LoVo (cell line): ENCODE results near the gene KLHDC2.
"Not testable (repeated sequence)": the region's sequence is repeated elsewhere in the genome, so short reads cannot be mapped to it uniquely, and the experiment has no call there.

Source experiments
- DNase-seq: peaks from one replicate; pipeline ENCODE4 v3.0.0-alpha.2; 2016; ENCODE audit warnings: low spot score

KLHDC2 gene

GRCh38 chr14:49767571-49768300 lies at the start of gene KLHDC2:
TSS of gene KLHDC2 (plus strand) at chr14:49768153. CDS start at chr14:49768469, 316 bp downstream.
- DNase-seq: peak; percentile 89

- no peak for DNase-seq
These were observed 47.2 kb upstream of the KLHDC2 start for GRCh38 chr14:49720744-49721143.

GRCh38 chr14:49721733-49722435 lies 46.1 kb upstream of the KLHDC2 start:
- not testable (repeated sequence) for DNase-seq

GRCh38 chr14:49727171-49727570 lies 40.8 kb upstream of the KLHDC2 start:
- no peak for DNase-seq

- no peak for DNase-seq
These were observed 35.1 kb upstream of the KLHDC2 start for GRCh38 chr14:49732896-49733295.

GRCh38 chr14:49733836-49734235 lies 34.1 kb upstream of the KLHDC2 start:
- DNase-seq: no peak

- DNase-seq: not testable (repeated sequence)
These were observed 32.3 kb upstream of the KLHDC2 start for GRCh38 chr14:49735669-49736068.

- DNase-seq: no peak
These were observed 22.8 kb upstream of the KLHDC2 start for GRCh38 chr14:49745191-49745590.

GRCh38 chr14:49746476-49746875 lies 21.5 kb upstream of the KLHDC2 start:
- DNase-seq: not testable (repeated sequence)

GRCh38 chr14:49754570-49755097 lies 13.3 kb upstream of the KLHDC2 start:
- no peak for DNase-seq

- no peak for DNase-seq
These were observed 12.6 kb upstream of the KLHDC2 start for GRCh38 chr14:49755378-49755777.

GRCh38 chr14:49761839-49762551 lies 6.0 kb upstream of the KLHDC2 start:
- DNase-seq: no peak

GRCh38 chr14:49766839-49767238 lies 1.1 kb upstream of the KLHDC2 start:
- DNase-seq: peak; percentile 20

GRCh38 chr14:49767270-49767570 lies 733 bp upstream of the KLHDC2 start:
- no peak for DNase-seq

GRCh38 chr14:49768301-49769121 lies 558 bp downstream of the KLHDC2 start:
- DNase-seq: peak; percentile 53

- DNase-seq: peak; percentile 48
These were observed 1.2 kb downstream of the KLHDC2 start for GRCh38 chr14:49769171-49769570.

GRCh38 chr14:49769581-49770211 lies 1.7 kb downstream of the KLHDC2 start:
- DNase-seq: no peak

- peak; percentile 78 for DNase-seq
These were observed 2.4 kb downstream of the KLHDC2 start for GRCh38 chr14:49770212-49770817.

GRCh38 chr14:49771691-49772090 lies 3.7 kb downstream of the KLHDC2 start:
- DNase-seq: not testable (repeated sequence)

- no peak for DNase-seq
These were observed 6.2 kb downstream of the KLHDC2 start for GRCh38 chr14:49774106-49774505.

- no peak for DNase-seq
These were observed 10.5 kb downstream of the KLHDC2 start for GRCh38 chr14:49778421-49778820.
